HG03558 (cell line): ENCODE measurements around the gene ZNF182.
"Not testable (repeated sequence)": the region's sequence is repeated elsewhere in the genome, so short reads cannot be mapped to it uniquely, and the experiment has no call there.

Source experiments
- ATAC-seq: cut with Tn5 transposase; IDR thresholded peaks from one replicate; pipeline ENCODE4 v1.9.1; 2021; ENCODE audit warnings: moderate number of reproducible peaks; ENCODE audit not compliant: unreplicated experiment; ENCODE audit errors: extremely low read depth

ZNF182 gene

GRCh38 chrX:48003758-48004457 is at the start of gene ZNF182:
ZNF182 (minus strand) TSS chrX:48003989; CDS start chrX:48002609, 1,380 bp downstream.
- ATAC-seq: peak; percentile 60

DNA sequence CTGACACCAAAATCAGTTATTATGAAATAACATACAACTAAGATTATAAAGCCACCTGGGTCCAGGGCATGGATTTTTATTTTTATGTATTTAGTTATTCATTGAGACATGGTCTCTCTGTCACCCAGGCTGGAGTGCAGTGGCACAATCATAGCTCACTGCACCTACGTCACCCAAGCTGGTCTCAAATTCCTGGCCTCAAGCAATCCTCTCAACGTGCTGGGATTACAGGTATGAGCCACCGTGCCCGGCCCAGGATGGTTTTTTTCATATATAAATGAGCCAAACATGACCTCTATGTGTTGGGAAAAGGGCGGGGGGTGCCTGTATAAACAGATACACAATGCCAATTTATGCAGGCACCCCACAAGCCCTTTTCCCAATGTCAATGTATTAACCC is 43.1 kb upstream of the ZNF182 start:
- ATAC-seq: no peak

- no peak for ATAC-seq
These were observed 41.9 kb upstream of the ZNF182 start for GRCh38 chrX:48045410-48046311.

- no peak for ATAC-seq
These were observed 39.3 kb upstream of the ZNF182 start for GRCh38 chrX:48043056-48043455.

- ATAC-seq: no peak
These were observed 32.1 kb upstream of the ZNF182 start for GRCh38 chrX:48035891-48036290.

DNA sequence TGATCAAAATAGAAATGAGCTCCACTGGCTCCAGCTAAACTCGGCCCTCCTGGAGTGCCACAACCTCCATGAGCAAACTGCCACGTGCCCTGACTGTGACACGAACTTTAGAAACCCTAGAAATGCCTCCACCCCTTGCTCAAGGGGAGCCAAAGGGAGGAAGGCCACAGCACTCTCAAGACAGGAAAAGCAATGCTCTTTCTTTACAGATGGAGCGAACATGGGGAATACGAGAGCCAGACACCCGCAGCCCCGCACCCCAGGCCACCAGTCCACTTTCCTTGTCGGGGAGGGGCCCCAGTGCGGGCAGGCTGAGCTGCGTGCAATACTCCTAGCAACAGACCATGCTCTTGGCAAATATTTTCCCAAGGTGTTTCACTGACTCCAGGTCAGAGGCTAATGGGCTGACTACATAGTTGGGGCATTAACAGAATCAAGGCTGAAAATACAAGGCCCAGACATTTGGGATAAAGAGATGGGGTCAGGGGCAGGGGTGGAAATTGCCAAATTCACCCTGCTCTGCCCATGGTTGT is 26.9 kb upstream of the ZNF182 start:
- not testable (repeated sequence) for ATAC-seq

GRCh38 chrX:48030237-48030636 is 26.4 kb upstream of the ZNF182 start:
- ATAC-seq: no peak

GRCh38 chrX:48028091-48028490 is 24.3 kb upstream of the ZNF182 start:
- ATAC-seq: no peak

DNA sequence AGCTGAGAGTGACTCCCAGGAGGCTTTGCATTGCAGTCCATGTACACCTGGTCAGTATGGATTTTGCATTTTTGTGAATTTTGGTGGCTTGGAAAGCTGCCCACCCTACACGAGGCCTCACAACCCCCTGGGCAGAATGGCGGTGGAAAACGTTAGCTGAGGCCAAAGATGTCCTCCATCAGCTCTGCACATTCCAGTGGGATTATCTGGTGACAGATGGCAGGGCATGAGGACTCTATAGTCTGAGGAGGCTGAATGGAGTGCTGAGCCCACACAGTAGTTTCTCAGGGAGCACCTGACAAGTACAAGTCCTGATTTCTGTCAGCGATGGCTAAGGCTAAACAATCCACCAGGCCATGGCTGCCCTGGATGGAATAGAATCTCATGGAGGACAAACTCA is 23.8 kb upstream of the ZNF182 start:
- ATAC-seq: not testable (repeated sequence)

- ATAC-seq: no peak
These were observed 21.8 kb upstream of the ZNF182 start for GRCh38 chrX:48025561-48025960.

DNA sequence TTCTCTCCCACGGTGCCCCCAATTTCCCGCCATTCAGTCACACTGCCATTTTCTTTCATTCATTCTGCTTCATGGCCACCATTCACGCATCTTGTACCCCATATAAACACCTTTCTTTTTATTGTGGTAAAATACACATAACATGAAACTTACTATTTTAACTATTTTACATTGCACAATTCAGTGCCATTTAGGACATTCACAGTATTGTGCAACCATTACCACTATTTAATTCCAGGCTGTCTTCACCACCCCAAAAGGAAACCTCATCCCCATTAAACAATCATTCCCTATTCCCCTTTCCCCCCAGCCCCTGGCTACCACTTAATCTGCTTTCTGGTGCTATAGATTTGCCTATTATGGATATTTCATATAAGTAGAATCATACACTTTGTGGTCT is 18.9 kb upstream of the ZNF182 start:
- no peak for ATAC-seq

DNA sequence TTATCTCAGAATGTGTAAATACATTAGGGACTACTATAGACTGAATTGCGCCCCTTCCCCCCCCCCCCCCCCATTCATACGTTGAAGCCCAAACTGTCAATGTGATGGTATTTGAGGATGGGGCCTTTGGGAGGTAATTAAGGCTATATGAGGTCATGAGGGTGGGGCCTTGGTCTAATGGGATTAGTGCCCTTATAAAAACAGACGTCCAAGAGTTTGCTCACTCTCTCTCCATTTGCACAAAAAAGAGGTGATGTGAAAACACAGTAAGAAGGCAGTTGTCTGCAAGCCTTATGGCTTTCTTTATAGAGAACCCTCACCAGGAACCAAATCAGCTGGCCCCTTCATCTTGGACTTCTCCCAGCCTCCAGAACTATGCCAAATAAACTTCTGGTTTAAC is 18.3 kb upstream of the ZNF182 start:
- no peak for ATAC-seq

DNA sequence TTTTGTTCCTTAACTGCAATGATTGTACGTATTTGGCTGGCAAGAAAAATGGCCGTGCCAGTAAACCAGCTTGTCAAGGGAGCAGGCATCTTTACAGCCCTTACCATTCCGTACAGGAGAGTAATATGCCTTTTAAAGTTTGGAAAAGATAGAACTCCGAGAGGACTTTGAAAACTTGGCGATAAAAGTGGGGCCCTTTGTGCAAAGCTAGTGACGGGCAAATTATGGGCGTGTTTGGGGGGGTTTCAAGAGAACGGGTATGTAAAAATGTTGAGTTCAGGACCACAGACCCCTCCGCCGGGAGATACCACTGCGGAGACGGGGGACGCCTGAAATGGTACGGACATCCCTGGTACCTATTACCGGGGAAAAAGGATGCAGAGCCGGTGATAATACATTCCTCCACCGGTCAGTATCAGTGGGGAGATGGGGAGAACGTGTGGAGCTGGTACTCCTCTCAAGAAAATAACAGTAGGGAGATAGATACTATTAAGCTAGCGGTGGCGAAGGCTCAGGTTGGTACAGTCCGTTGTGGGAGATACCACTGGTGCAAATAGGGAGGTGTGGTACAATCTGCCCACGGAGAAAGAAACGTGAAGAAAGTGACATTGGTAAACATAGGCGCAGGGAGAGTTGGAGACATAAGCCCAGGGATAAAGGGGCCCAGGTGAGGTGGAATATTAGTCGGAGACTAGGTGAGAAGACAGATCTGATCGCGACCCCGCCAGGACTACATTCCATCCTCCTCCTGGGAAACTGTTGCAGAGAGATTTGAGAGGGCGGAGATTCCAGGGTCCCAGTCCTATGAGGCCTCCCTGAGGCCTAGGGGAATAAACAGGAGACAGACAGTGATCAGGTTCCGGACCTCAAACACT is 17.5 kb upstream of the ZNF182 start:
- no peak for ATAC-seq

- not testable (repeated sequence) for ATAC-seq
These were observed 16.7 kb upstream of the ZNF182 start for GRCh38 chrX:48020472-48020871.

GRCh38 chrX:48019892-48020291 is 16.1 kb upstream of the ZNF182 start:
- not testable (repeated sequence) for ATAC-seq

GRCh38 chrX:48016583-48017310 is 13.0 kb upstream of the ZNF182 start:
- ATAC-seq: not testable (repeated sequence)

- not testable (repeated sequence) for ATAC-seq
These were observed 5.7 kb upstream of the ZNF182 start for GRCh38 chrX:48009445-48009960.

DNA sequence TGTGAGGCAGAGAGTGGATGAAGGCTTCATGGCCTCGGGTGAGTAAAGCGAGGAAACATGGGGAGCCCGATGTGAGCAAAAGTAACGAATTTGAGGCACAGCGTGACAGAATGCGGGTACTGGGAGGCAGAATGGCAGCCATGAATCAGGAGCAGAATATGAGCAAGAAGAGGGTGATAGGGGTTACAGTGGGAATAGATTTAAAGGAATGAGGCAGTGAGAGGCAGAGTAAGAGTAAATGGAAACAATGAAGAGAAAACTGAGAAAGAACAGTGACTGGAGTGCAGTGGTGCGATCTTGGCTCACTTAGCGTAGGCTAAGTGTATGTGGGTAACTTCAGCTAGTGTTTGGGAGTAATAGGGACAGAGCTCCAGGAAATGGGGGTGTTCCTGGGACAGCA is 2.9 kb upstream of the ZNF182 start, which contains the start of gene SPACA5:
Gene SPACA5, plus strand, starts transcription at position 301 of the 400 bp plus-strand sequence. CDS start 815 bp downstream, outside the sequence.
- not testable (repeated sequence) for ATAC-seq

GRCh38 chrX:48003367-48003757 is 427 bp downstream of the ZNF182 start:
- ATAC-seq: no peak
